Activated T-cell treated with anti-CD3 and anti-CD28 coated beads, Interleukin-2, amount 50 U/mL, for 24 hours (primary cell): ENCODE results near the gene SPEM3.

Experiments
- DNase-seq: peaks from one replicate; pipeline ENCODE4 v3.0.0-alpha.2; 2020
- H3K27ac Mint-ChIP-seq: 2 replicates; pipeline ENCODE4 v1.8.0; 2020; ENCODE audit warnings: mild to moderate bottlenecking, mixed read lengths
- H3K27me3 Mint-ChIP-seq: 2 replicates; pipeline ENCODE4 v1.8.0; 2020; ENCODE audit warnings: mixed read lengths
- H3K36me3 Mint-ChIP-seq: 2 replicates; pipeline ENCODE4 v1.8.0; 2020; ENCODE audit warnings: low read depth, mixed read lengths
- H3K4me1 Mint-ChIP-seq: 2 replicates; pipeline ENCODE4 v1.8.0; 2020; ENCODE audit warnings: low read depth, mixed read lengths
- H3K4me3 Mint-ChIP-seq: 2 replicates; pipeline ENCODE4 v1.8.0; 2020; ENCODE audit warnings: mild to moderate bottlenecking, moderate library complexity, mixed read lengths
- H3K9me3 Mint-ChIP-seq: 2 replicates; pipeline ENCODE4 v1.8.0; 2020; ENCODE audit warnings: mixed read lengths

The SPEM3 gene

GRCh38 chr17:7439462-7440112 is 10.9 kb downstream of the SPEM3 start, which contains the start of gene FGF11:
FGF11 (plus strand) TSS chr17:7439512; CDS start chr17:7439621, 109 bp downstream.
- peaks cover 49% of the 10 kb centered on the region for H3K4me1 Mint-ChIP-seq
- H3K27ac Mint-ChIP-seq: no peak within 1 kb of the TSS
- no peak for DNase-seq

GRCh38 chr17:7440113-7440833 is 11.6 kb downstream of the SPEM3 start:
- H3K27ac Mint-ChIP-seq: no peak overlapping the region
- peaks cover 63% of the 10 kb centered on the region for H3K27me3 Mint-ChIP-seq
- peaks cover 51% of the 10 kb centered on the region for H3K4me1 Mint-ChIP-seq
- peaks cover 9% of the 10 kb centered on the region for H3K36me3 Mint-ChIP-seq
- DNase-seq: peak; percentile 49
- peak overlapping the region; percentile 76 for H3K4me3 Mint-ChIP-seq
- H3K9me3 Mint-ChIP-seq: no peaks in the 10 kb centered on the region

More at GRCh38 chr17:7439462-7440112, 10.9 kb downstream of the SPEM3 start, which contains the start of gene FGF11:
- no peaks in the 10 kb centered on the region for H3K9me3 Mint-ChIP-seq
- peaks cover 10% of the 10 kb centered on the region for H3K36me3 Mint-ChIP-seq
- H3K4me3 Mint-ChIP-seq: peak within 1 kb of the TSS; percentile 91
- H3K27me3 Mint-ChIP-seq: peaks cover 57% of the 10 kb centered on the region

- peaks cover 68% of the 10 kb centered on the region for H3K27me3 Mint-ChIP-seq
- no peak overlapping the region for H3K27ac Mint-ChIP-seq
- DNase-seq: peak; percentile 46
- H3K4me3 Mint-ChIP-seq: peak overlapping the region; percentile 76
- H3K36me3 Mint-ChIP-seq: peaks cover 6% of the 10 kb centered on the region
- no peaks in the 10 kb centered on the region for H3K9me3 Mint-ChIP-seq
- peaks cover 53% of the 10 kb centered on the region for H3K4me1 Mint-ChIP-seq
Observed at GRCh38 chr17:7440834-7441195, 12.2 kb downstream of the SPEM3 start.

DNA sequence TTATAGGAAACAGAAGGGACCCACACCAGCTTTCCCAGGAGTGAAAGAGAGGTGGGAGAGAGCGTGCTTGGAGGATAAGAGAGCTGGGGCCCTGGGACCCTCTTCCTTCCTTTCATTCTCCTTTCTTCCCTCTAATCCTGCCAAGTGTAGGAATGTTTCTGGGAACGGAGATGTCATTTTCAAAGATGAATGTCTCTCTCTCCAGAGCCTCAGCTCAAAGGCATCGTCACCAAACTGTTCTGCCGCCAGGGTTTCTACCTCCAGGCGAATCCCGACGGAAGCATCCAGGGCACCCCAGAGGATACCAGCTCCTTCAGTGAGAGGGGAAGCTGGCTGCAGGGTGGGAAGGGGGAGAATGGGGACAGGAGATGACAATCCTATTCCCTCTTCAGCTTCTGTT is 12.6 kb downstream of the SPEM3 start:
- H3K9me3 Mint-ChIP-seq: no peaks in the 10 kb centered on the region
- H3K36me3 Mint-ChIP-seq: peaks cover 6% of the 10 kb centered on the region
- H3K4me1 Mint-ChIP-seq: peaks cover 51% of the 10 kb centered on the region
- DNase-seq: no peak
- no peak overlapping the region for H3K4me3 Mint-ChIP-seq
- peaks cover 73% of the 10 kb centered on the region for H3K27me3 Mint-ChIP-seq
- H3K27ac Mint-ChIP-seq: no peak overlapping the region

GRCh38 chr17:7442142-7442541 is 13.5 kb downstream of the SPEM3 start:
- Mint-ChIP-seq H3K4me3 (no peak overlapping the region), H3K27me3 (peaks cover 82% of the 10 kb centered on the region), H3K4me1 (peaks cover 45% of the 10 kb centered on the region), H3K9me3 (no peaks in the 10 kb centered on the region), H3K27ac (no peak overlapping the region), H3K36me3 (peaks cover 5% of the 10 kb centered on the region)
- DNase-seq: no peak

DNA sequence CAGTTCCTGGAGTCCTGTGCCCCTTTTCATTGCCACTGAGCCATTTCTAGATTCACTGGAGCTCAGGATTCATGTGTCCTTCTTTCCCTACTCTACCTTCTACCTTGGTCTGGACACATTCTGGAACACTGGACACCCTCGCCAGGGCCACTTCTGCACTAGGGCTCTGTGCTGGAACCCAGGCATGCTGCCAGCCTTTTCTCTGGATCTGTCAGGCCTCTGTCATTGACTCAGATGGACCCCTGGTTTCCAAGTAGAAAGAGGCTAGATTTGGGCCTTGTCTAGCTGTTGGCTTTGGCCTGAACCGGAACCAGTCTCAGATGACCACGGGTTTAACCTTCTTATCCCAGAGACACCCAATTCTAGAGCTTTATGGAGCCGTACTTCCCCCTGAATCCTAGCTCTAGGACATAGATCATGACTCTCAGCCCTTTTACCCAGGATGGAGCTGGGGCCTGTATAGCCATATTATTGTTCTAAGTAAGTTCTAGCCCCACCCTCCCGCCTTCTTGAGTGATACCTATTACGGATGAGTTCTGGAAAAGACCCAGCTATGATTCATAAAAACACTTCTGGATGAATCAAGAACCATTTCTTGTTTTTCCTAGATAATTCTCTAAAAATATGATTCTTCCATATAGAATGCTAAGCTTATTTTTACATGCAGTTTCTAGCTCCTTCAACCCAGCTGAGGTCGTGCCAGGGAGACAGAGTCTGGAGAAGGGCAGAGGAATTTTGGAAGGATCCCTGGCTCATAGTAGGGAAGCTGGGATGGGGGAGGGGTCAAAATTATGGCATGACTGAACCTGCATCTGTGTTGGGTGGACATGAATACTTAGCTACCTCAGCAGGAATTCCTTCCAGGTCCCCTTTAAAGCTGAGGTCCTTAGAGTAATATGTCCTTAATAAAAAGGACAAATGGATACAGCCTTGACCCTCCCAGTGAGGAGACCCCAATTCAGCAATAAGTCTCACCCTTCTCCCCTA is 15.1 kb downstream of the SPEM3 start:
- H3K27me3 Mint-ChIP-seq: peaks cover 82% of the 10 kb centered on the region
- no peaks in the 10 kb centered on the region for H3K36me3 Mint-ChIP-seq
- no peak overlapping the region for H3K27ac Mint-ChIP-seq
- no peak overlapping the region for H3K4me3 Mint-ChIP-seq
- no peaks in the 10 kb centered on the region for H3K9me3 Mint-ChIP-seq
- DNase-seq: no peak
- peaks cover 31% of the 10 kb centered on the region for H3K4me1 Mint-ChIP-seq

GRCh38 chr17:7444682-7445618 is 16.3 kb downstream of the SPEM3 start, which contains the start of gene CHRNB1:
CHRNB1 (plus strand) TSS chr17:7445061; CDS start chr17:7445128, 67 bp downstream.
- DNase-seq: peak; percentile 43
- Mint-ChIP-seq H3K4me3 (peak within 1 kb of the TSS; percentile 66), H3K4me1 (peaks cover 25% of the 10 kb centered on the region), H3K27me3 (peaks cover 75% of the 10 kb centered on the region), H3K9me3 (no peaks in the 10 kb centered on the region), H3K27ac (no peak within 1 kb of the TSS), H3K36me3 (no peaks in the 10 kb centered on the region)

DNA sequence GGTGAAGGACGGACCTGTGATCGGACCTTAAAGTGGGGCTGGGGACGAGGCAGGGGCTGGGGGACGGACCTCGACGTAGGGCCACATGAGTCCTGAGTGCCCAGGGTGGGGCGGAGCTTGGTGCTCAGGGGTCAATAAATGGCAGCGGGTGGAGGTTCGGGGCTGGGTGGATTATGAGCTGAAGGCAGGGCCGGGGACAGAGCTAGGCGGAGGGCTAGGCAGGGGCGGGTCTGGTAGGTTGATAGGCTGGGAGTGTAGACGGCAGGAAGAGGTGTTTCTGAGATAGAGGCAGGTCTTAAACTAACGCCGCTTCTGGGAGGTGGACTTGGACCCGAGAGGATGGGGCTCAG is 16.9 kb downstream of the SPEM3 start:
- Mint-ChIP-seq H3K4me1 (peaks cover 19% of the 10 kb centered on the region), H3K27me3 (peaks cover 69% of the 10 kb centered on the region), H3K36me3 (no peaks in the 10 kb centered on the region), H3K9me3 (no peaks in the 10 kb centered on the region), H3K27ac (no peak overlapping the region), H3K4me3 (peak overlapping the region; percentile 66)
- DNase-seq: peak; percentile 46

DNA sequence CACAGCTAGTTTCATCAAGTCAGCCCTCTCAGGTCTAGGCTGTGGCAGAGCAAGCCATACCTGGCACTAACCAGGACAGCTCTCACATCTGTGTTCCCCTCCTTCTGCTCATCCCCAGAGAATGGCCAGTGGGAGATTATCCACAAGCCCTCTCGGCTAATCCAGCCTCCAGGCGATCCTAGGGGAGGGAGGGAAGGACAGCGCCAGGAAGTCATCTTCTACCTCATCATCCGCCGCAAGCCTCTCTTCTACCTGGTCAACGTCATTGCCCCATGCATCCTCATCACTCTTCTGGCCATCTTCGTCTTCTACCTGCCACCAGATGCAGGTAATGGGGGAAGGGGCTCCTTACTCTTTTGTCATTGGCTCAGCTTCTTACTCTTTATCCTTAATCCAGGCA is 19.8 kb downstream of the SPEM3 start:
- Mint-ChIP-seq H3K27ac (no peak overlapping the region), H3K36me3 (no peaks in the 10 kb centered on the region), H3K4me3 (no peak overlapping the region), H3K4me1 (peaks cover 16% of the 10 kb centered on the region), H3K9me3 (no peaks in the 10 kb centered on the region), H3K27me3 (peaks cover 42% of the 10 kb centered on the region)
- DNase-seq: no peak

DNA sequence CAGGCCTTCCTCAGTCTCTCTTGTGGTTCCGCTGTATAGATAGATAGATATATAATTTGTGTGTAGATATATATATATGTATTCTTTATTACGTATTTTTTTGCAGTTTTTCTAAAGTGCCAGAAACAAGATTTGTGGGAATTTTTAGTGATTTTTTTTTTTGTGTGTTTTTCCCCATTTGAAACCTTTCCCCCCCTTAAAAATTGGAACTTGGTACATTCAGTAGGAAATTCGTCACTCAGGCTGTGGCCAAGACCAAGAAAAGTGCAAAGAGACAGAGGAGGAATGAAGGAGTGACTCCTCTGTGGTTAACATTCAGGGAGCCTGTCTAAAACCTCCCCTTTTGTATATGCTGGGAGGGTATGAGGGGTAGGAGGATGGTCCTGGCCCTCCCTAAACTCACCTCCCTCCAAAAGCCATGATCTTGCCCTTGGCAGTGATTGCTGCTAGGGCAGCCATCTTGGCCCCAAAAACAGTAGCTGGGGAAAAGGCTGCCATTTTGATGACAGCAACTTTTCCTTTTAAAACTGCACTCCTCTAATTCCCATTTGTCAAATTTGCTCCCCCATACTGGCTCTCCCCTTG is 31.4 kb downstream of the SPEM3 start:
- no peak for DNase-seq
- H3K27ac Mint-ChIP-seq: no peak overlapping the region
- peaks cover 38% of the 10 kb centered on the region for H3K36me3 Mint-ChIP-seq
- peaks cover 17% of the 10 kb centered on the region for H3K4me1 Mint-ChIP-seq
- H3K9me3 Mint-ChIP-seq: no peaks in the 10 kb centered on the region
- H3K4me3 Mint-ChIP-seq: no peak overlapping the region
- no peaks in the 10 kb centered on the region for H3K27me3 Mint-ChIP-seq

DNA sequence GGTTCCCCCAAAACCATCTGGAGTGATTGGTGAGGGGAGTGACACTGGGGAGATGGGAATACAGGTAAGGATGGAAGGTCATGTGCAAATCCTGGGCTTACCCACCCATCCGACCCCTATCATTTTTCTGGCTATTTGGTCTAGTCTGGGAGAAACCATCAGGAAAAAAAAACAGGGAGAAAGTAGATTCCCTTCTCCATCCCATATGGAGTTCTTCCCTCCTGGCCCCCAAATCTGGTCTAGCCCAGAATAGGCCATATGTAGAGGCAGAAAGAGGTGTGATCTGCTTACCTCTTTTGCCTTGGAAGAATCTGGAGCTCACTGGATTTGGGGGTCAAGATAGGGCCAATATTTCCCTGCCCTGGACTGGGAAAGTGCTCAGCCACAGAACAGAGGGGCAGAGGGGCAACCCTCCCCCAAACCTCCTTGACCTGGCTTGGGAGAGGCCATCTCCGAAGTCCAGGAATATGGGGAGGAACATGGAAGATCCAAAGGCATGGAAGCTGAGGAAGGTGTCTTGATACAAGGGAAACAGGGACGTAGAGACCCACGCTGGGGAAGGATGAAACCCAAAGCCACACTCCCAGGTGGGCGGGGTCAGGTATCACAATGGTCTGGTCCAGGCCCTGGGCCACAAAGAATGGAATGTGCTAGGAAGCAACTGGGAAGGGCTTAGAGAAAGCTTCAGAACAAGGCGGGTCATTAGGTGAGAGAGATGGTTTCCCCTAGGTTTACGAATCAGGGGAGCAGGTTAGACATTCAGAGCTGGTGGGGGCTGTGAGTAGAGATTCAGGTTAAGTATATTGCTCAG is 32.4 kb downstream of the SPEM3 start:
- Mint-ChIP-seq H3K27ac (no peak overlapping the region), H3K9me3 (no peaks in the 10 kb centered on the region), H3K4me1 (peaks cover 13% of the 10 kb centered on the region), H3K36me3 (peaks cover 35% of the 10 kb centered on the region), H3K27me3 (no peaks in the 10 kb centered on the region), H3K4me3 (no peak overlapping the region)
- no peak for DNase-seq

DNA sequence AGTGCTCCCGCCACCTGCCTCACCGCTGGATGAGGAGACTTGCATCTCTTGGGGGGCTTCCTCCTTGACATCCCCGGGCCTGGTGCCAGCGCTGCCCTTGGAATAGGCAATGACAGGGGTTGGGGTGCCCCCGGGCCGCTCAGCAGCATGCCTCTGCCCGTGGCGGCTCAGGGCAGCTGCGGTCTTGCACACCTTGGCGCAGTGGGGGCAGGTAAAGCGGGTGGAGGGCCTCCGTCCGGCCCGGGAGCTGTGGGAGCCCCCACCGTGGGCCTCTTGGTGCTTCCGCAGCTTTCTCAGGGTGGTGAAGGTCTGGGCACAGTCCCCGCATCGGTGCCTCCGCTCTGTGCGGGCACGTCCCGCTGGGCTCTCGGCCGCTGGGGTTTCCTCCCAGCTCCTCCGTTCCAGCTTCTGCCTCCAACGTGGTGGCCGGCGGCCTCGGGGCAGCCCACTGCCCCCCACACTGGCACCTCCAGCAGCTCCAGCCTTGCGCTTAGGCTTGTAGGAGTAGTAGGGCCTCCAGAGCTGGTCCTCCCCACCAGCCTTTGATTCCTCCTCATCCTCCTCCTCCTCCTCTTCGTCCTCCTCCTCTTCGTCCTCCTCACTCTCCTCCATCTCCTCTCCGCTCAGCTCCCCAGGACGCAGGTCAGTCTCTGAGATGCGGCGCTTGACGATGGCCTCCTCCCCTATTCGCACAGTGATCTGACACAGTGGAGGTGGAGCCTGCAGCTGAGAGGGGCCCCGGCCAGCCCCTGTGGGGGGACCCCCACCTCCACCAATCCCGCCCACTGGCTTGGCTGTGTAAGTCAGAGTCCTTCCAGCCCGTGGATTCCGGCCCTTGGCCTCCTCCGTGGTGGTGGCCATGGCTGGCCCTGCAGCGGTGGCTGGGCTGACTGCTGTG is 34.1 kb downstream of the SPEM3 start:
- no peak overlapping the region for H3K27ac Mint-ChIP-seq

More for the DNA sequence above, 34.1 kb downstream of the SPEM3 start:
- H3K36me3 Mint-ChIP-seq: peaks cover 43% of the 10 kb centered on the region
- no peaks in the 10 kb centered on the region for H3K27me3 Mint-ChIP-seq
- H3K4me3 Mint-ChIP-seq: no peak overlapping the region
- peaks cover 13% of the 10 kb centered on the region for H3K4me1 Mint-ChIP-seq
- no peak for DNase-seq
- H3K9me3 Mint-ChIP-seq: no peaks in the 10 kb centered on the region
